K562 (cell line): Measurements from ENCODE around the gene PRDM16. TPM values are rescaled to one million over a fixed set of nuclear protein-coding genes. Genes with fewer than 3 reads are reported as not detected.

ENCODE experiments used
- ATAC-seq: fragments of 200-7000 bp; cut with Tn5 transposase; 3 replicates; pipeline ENCODE4 v1.9.1; 2020; ENCODE audit warnings: moderate library complexity
- BruUV-seq: library from RNA; stranded (reverse); fragments of 400-500 nt; replicated peaks from 2 replicates; lab custom pipeline; 2021; lab: Mats Ljungman, UMichigan
- CTCF ChIA-PET: fragments of 300-600 bp; formaldehyde crosslinking; extraction: SDS; loops from one replicate; lab custom pipeline; 2021; ENCODE audit warnings: low intra/inter-chr PET ratio; lab: Yijun Ruan, JAX
- POLR2A ChIA-PET: fragments of 300-600, 350-650 bp; sonication (Branson Sonifier 250); formaldehyde crosslinking; extraction: SDS; loops from one replicate; lab custom pipeline; 2021; ENCODE audit warnings: antibody characterized with exemption, inconsistent platforms; lab: Yijun Ruan, JAX
- DNase-seq, 4 experiments: peaks; one replicate each; pipeline versions ENCODE4 v3.0.0 to v3.0.0-alpha.2; 2011 to 2018; ENCODE audit warnings: low spot score in 3 of 4, mixed read lengths in 3 of 4; ENCODE audit errors: extremely low read depth in 1 of 4
- FAIRE-seq: peaks from 2 replicates; lab custom pipeline; 2011; peaks lifted over from hg19 to GRCh38; lab: Jason Lieb, UNC
- H2AFZ ChIP-seq: 2 replicates; pipeline ENCODE4 v1.6.0; 2011; ENCODE audit warnings: low read depth, low read length, control low read depth, inconsistent platforms
- H3K27ac ChIP-seq: fragments of 200-600 bp; 3 replicates; pipeline ENCODE4 v1.8.0; 2011; ENCODE audit warnings: low read depth, mild to moderate bottlenecking, control low read depth, inconsistent platforms, low read length, moderate library complexity, mixed read lengths; ENCODE audit errors: extremely low read depth
- H3K27me3 ChIP-seq, 2 experiments: fragments of 300-600 bp in 1 of 2; 2 replicates in 1 of 2; 3 replicates in 1 of 2; pipeline versions ENCODE4 v1.6.0 to v1.8.0; 2011; ENCODE audit warnings: inconsistent platforms in 2 of 2, low read length in 2 of 2, mild to moderate bottlenecking in 1 of 2, mixed read lengths in 1 of 2, moderate library complexity in 1 of 2; ENCODE audit not compliant: control insufficient read depth in 2 of 2, insufficient read depth in 2 of 2
- H3K36me3 ChIP-seq: fragments of 300-600 bp; 3 replicates; pipeline ENCODE4 v1.8.0; 2011; ENCODE audit warnings: mild to moderate bottlenecking, low read length, inconsistent platforms; ENCODE audit not compliant: control insufficient read depth, insufficient read depth
- H3K4me1 ChIP-seq, 2 experiments: fragments of 200-600 bp in 1 of 2; replicated peaks in 1 of 2; 2 replicates in 1 of 2; 3 replicates in 1 of 2; pipeline versions ENCODE4 v1.5.1 to v1.8.0; 2011; ENCODE audit warnings: inconsistent platforms in 2 of 2, low read length in 2 of 2, mild to moderate bottlenecking in 1 of 2, mixed read lengths in 1 of 2, moderate library complexity in 1 of 2; ENCODE audit not compliant: control insufficient read depth in 2 of 2, insufficient read depth in 2 of 2
- H3K4me2 ChIP-seq: 2 replicates; pipeline ENCODE4 v1.6.1; 2011; ENCODE audit warnings: low read length, control low read depth, inconsistent platforms, mixed read lengths; ENCODE audit not compliant: insufficient read depth
- H3K4me3 ChIP-seq: fragments of 200-600 bp; sonication (generic), shearing (Covaris generic); 2 replicates; pipeline ENCODE4 v1.5.1; 2016; ENCODE audit warnings: control low read depth, inconsistent platforms
- H3K79me2 ChIP-seq: fragments of 200-600 bp; 3 replicates; pipeline ENCODE4 v1.8.0; 2011; ENCODE audit warnings: low read length, inconsistent platforms; ENCODE audit not compliant: control insufficient read depth, insufficient read depth
- H3K9ac ChIP-seq, 2 experiments: 2 replicates each; pipeline versions ENCODE4 v1.6.0 to v1.6.1; 2011; ENCODE audit warnings: low read depth in 2 of 2, low read length in 2 of 2, control low read depth in 1 of 2, inconsistent platforms in 1 of 2, mild to moderate bottlenecking in 1 of 2, mixed read lengths in 1 of 2; ENCODE audit not compliant: insufficient read depth in 1 of 2
- H3K9me1 ChIP-seq: one replicate; pipeline ENCODE4 v1.6.0; 2011; ENCODE audit warnings: inconsistent platforms, mild to moderate bottlenecking, low read length, moderate library complexity; ENCODE audit not compliant: control insufficient read depth, insufficient read depth
- H3K9me3 ChIP-seq: replicated peaks from 2 replicates; pipeline ENCODE4 v1.5.1; 2011; ENCODE audit warnings: low read depth, low read length, inconsistent platforms; ENCODE audit not compliant: control insufficient read depth, insufficient read depth
- H4K20me1 ChIP-seq: replicated peaks from 2 replicates; pipeline ENCODE4 v1.6.1; 2011; ENCODE audit warnings: low read length, inconsistent platforms, mixed read lengths; ENCODE audit not compliant: control insufficient read depth, insufficient read depth
- BACH1 ChIP-seq: fragments of 200-800 bp; sonication (Bioruptor generic); IDR thresholded peaks from 2 replicates; pipeline ENCODE4 v1.6.1; 2016; ENCODE audit warnings: missing genetic modification characterization, missing compliant biosample characterization
- CXXC5 ChIP-seq: fragments of 250-450 bp; sonication (Bioruptor Pico); IDR thresholded peaks from 2 replicates; pipeline ENCODE4 v1.8.0; 2022; ENCODE audit warnings: inconsistent platforms, mild to moderate bottlenecking, moderate library complexity
- DLX4 ChIP-seq: fragments of 250-450 bp; sonication (Bioruptor Pico); IDR thresholded peaks from 2 replicates; pipeline ENCODE4 v1.6.1; 2021; ENCODE audit warnings: mild to moderate bottlenecking
- ELK3 ChIP-seq: fragments of 450-650 bp; formaldehyde crosslinking; IDR thresholded peaks from 2 replicates; pipeline ENCODE4 v1.4.0; 2020; ENCODE audit warnings: mild to moderate bottlenecking
- EP300 ChIP-seq: IDR thresholded peaks from 2 replicates; pipeline ENCODE4 v1.6.1; 2012; ENCODE audit warnings: low read length, improper control_type of control experiment
- ESRRB ChIP-seq: fragments of 250-450 bp; sonication (Bioruptor Pico); IDR thresholded peaks from 2 replicates; pipeline ENCODE4 v1.5.0; 2020; ENCODE audit warnings: mild to moderate bottlenecking, moderate library complexity, borderline replicate concordance
- MAZ ChIP-seq, 2 experiments: fragments of 450-650 bp in 1 of 2; sonication (generic) in 1 of 2; formaldehyde crosslinking; IDR thresholded peaks in 1 of 2; conservative IDR thresholded peaks in 1 of 2; 2 replicates each; pipeline versions ENCODE4 v1.4.0 to v1.5.0; 2020; ENCODE audit warnings: mild to moderate bottlenecking in 1 of 2, missing genetic modification reagents in 1 of 2
- MEF2A ChIP-seq: IDR thresholded peaks from 2 replicates; pipeline ENCODE4 v1.6.1; 2011; ENCODE audit warnings: low read depth, mild to moderate bottlenecking, low read length, moderate library complexity; ENCODE audit not compliant: control insufficient read depth
- NCOA1 ChIP-seq: fragments of 450-650 bp; IDR thresholded peaks from 2 replicates; pipeline ENCODE4 v1.6.1; 2016; ENCODE audit warnings: low read depth
- NCOA4 ChIP-seq: fragments of 450-650 bp; IDR thresholded peaks from 2 replicates; pipeline ENCODE4 v1.6.1; 2018; ENCODE audit warnings: mild to moderate bottlenecking; ENCODE audit not compliant: partially characterized antibody
- NEUROD1 ChIP-seq: fragments of 150-350 bp; IDR thresholded peaks from 2 replicates; pipeline ENCODE4 v1.6.1; 2014; ENCODE audit warnings: borderline replicate concordance, low read length, low read depth; ENCODE audit not compliant: partially characterized antibody
- SMC3 ChIP-seq: conservative IDR thresholded peaks from 2 replicates; pipeline ENCODE4 v1.6.1; 2011; ENCODE audit warnings: low read depth, low read length, improper control_type of control experiment; ENCODE audit not compliant: insufficient read depth
- ZBTB12 ChIP-seq: fragments of 250-450 bp; sonication (Bioruptor Pico); IDR thresholded peaks from 2 replicates; pipeline ENCODE4 v1.4.0; 2020
- ZC3H11A ChIP-seq: IDR thresholded peaks from 2 replicates; pipeline ENCODE4 v1.6.1; 2012; ENCODE audit warnings: low read depth, low read length, improper control_type of control experiment
- ZNF23 ChIP-seq: fragments of 250-450 bp; sonication (Bioruptor Pico); IDR thresholded peaks from 2 replicates; pipeline ENCODE4 v1.4.0; 2020; ENCODE audit warnings: mild to moderate bottlenecking
- WGBS: fragments of 100-300 bp; shearing (Covaris generic); methylation state at CpG from one replicate; pipeline ENCODE4 v1.1.6; 2016; ENCODE audit warnings: low coverage, mixed read lengths; ENCODE audit not compliant: insufficient coverage; ENCODE audit errors: missing lambda C conversion rate; 5-methylcytosine and 5-hydroxymethylcytosine counted together
- in situ Hi-C: fragments of 300-500 bp; cut with MboI; formaldehyde crosslinking; loops from 4 replicates; pipeline ENCODE4 v1.15.0; 2018; ENCODE audit warnings: inconsistent platforms, mixed read lengths
- intact Hi-C: fragments of 100-400 bp; cut with micrococcal nuclease; formaldehyde crosslinking; loops from 2 replicates; pipeline ENCODE4 v1.14.2; 2022
- polyA plus RNA-seq, 8 experiments: library from polyadenylated mRNA; depleted of rRNA in 4 of 8; stranded (reverse) in 5 of 8; unstranded in 3 of 8; fragments of >200 nt; fragmentation: Nextera tagmentation in 2 of 8; fragmentation: Illumina TruSeq in 1 of 8; extraction: Ambion mirVana in 2 of 8; extraction: Trizol in 1 of 8; gene quantifications; 2 replicates each; pipeline versions ENCODE4 v1.2.1 to v1.2.3, GENCODE V29; 2011 to 2014; ENCODE audit warnings: inconsistent platforms in 1 of 8, missing spikeins in 1 of 8
- total RNA-seq, 7 experiments: library from RNA; depleted of rRNA in 6 of 7; stranded (reverse); fragments of >200 nt in 6 of 7; fragmentation: Illumina TruSeq in 2 of 7; extraction: Trizol in 2 of 7; gene quantifications; 2 replicates each; pipeline versions ENCODE4 v1.2.1 to v1.2.3, GENCODE V29; 2011 to 2021; ENCODE audit warnings: low replicate concordance in 1 of 7

The PRDM16 gene
- total and polyA plus RNA-seq, 9 of the 15 experiments (the other 6 are each of a cell fraction or from before 2014, with no cell fraction given) = 0.10 to 0.27 TPM; not detected in 7

GRCh38 chr1:3391711-3392110, 322.7 kb downstream of the PRDM16 start:
- Histone ChIP-seq H3K27ac (no peak overlapping the region), H3K4me3 (no peak overlapping the region), H3K79me2 (no peaks in the 10 kb centered on the region), H2AFZ (no peak overlapping the region), H3K27me3 (peaks cover 81 to 94% of the 10 kb centered on the region in 2 experiments), H3K4me2 (no peak overlapping the region), H3K9ac (no peak overlapping the region), H3K9me1 (no peaks in the 10 kb centered on the region), H3K4me1 (peaks cover 0 to 10% of the 10 kb centered on the region in 2 experiments; a peak in 2 of 5 replicates), H3K36me3 (no peaks in the 10 kb centered on the region), H4K20me1 (peaks cover 12% of the 10 kb centered on the region; the same call in 1 of the 2 replicates), H3K9me3 (no peaks in the 10 kb centered on the region)
- DNase-seq (no peak), FAIRE-seq (no peak), ATAC-seq (no peak; the same call in 2 of the 3 replicates)
- POLR2A ChIA-PET = no interaction called here
- BruUV-seq = no TSS peak
- in situ Hi-C loops (no loop called here), intact Hi-C loops (no loop called here)
- 1% methylated on average over 18 of the region's 18 CpGs for WGBS
- CTCF ChIA-PET = no interaction called here
- no peak for TF ChIP-seq NCOA1
- no peak for TF ChIP-seq ZC3H11A
- no peak for TF ChIP-seq ELK3 (CRISPR knock-in tag)
- no peak for TF ChIP-seq BACH1 (tag)
- TF ChIP-seq CXXC5 = no peak
- no peak for TF ChIP-seq NCOA4
- no peak for TF ChIP-seq ESRRB
- TF ChIP-seq ZBTB12 (CRISPR knock-in tag) = no peak
- no peak for TF ChIP-seq EP300
- no peak for TF ChIP-seq MEF2A
- no peak for TF ChIP-seq MAZ (CRISPR knock-in tag; conservative IDR thresholded peaks at IDR 0.05 in 1 of 2, IDR thresholded peaks at IDR 0.05 in 1 of 2)
- TF ChIP-seq DLX4 (CRISPR knock-in tag) = no peak
- TF ChIP-seq ZNF23 (CRISPR knock-in tag) = no peak
- TF ChIP-seq SMC3 = no peak
- no peak for TF ChIP-seq NEUROD1
